Amniotic stem cell (primary cell): ENCODE results near the gene MUSK.
"Not testable (repeated sequence)": the region's sequence is repeated elsewhere in the genome, so short reads cannot be mapped to it uniquely, and the experiment has no call there.

ENCODE experiments used
- DNase-seq: peaks from one replicate; lab custom pipeline; 2025; lab: John Stamatoyannopoulos, UW

The MUSK gene

DNA sequence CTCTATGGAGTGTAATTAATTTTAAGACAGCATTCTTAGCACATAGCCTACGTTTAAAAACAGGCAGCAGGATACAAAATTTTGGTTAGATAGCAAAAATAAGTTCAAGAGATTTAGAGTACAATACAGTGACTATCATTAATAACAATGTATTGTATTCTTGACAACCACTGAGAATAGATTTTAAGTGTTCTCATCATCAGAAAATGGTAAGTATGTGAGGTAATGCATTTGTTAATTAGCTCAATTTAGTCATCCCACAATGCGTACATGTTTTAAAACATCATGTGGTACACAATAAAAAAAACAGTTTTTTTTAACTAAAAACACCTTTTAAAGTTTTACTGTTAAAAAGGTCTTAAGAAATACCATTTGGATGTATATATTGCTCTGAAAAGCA is 94.2 kb downstream of the MUSK start:
- no peak for DNase-seq

DNA sequence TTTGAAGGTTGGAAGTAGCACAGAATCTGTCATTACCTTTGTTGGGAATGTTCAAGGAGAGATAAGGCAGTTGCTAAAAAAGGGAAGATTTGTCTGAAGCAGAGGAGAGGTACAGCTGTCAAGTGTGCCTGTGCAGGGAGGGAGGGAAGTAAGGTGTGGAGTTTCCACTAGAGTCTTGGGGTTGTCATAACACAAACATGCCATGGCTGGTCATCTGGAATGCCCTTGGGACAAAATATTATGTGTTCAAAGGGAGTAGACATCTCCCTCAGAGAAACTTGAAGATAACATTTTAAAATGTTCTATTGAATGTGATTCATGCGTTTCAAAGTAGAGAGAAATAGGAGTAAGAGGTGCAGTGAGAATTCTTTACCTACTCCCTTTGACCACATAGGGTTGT is 95.0 kb downstream of the MUSK start:
- DNase-seq, result no peak

DNA sequence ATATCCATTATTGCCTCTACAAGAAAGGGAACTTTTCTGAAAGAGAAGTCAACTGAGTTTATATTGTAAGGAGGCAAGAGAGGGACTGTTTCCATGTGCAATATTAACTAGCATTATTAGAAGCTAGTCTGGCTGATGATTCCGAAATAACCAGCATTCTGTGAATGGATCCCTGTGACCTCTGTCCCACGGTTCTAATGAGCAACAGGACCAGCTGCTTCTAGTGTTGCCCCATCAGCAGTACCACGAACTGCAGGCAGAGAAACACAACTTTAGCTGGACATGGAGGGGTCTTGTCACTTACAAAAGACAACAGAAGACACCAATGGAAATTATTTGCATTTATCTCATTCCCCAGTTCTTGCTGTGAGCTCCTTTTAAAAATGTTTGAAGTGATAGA is 95.4 kb downstream of the MUSK start:
- DNase-seq, result no peak

DNA sequence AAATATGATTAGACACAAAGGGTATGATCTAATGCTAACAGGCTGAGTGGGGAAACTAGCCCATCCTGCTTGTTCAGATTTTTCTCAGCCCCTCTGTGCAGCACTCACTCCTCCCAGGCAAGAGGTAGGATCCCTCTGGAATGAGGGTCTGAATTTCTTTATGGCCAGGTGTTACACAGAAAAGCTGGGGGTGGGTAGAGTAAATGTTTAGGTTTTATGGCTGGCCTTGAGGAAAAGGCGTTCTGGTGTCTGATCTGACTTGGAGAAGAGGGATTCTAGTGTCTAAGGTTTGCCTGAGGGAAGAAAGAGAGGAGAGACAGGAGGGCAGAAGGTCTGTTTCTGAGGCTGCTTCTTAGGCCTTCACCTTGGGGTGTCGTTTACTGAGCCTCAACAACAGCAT is 97.3 kb downstream of the MUSK start:
- DNase-seq, result no peak

DNA sequence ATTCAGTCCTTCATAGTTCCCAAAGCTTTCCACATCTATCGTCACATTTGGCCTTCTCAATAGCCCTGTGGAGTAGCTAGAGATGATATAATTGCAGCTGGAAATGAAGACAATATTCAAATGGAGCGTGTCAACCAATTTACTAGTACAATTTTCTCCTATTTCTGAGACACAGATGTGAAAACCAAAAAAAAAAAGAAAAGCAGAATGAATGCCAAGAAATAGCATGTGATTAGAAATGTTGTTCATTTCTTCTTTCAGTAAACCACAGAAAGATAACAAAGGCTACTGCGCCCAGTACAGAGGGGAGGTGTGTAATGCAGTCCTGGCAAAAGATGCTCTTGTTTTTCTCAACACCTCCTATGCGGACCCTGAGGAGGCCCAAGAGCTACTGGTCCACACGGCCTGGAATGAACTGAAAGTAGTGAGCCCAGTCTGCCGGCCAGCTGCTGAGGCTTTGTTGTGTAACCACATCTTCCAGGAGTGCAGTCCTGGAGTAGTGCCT is 99.0 kb downstream of the MUSK start:
- no peak for DNase-seq

DNA sequence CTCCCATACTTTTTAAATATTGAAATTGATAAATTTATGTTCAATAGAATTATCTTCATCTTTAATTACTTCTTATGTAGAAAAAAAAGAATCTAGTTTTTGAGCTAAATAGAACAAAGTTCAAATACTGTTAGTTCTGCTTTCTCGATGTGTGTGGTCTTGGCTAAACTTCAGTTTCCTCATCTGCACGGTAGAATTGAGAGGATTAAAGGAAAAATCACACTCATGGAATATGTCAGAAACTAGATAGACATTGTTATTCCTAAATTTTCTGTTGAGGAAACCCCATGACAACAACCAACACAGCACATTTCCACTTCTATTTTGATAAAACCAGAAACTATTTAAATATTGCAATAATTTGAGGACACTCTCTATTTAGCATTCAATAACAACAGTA is 100.3 kb downstream of the MUSK start:
- no peak for DNase-seq

DNA sequence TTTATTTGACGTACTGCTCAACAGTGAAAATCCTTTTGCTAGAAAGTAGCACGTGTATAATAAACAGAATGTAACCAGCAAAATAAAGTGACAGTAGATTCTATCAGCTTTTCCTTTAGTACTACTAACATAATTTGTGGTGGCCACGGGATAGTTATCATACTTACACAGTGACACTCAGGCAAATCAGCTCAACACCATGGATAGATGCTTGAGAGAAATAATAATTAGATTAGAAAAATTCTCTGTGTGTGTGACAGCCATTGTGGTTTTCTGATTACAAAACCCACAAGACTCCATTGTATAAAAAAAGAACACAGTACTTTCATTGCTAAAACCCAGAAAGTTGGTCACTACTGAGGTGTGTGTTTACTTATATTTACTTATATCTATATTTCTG is 101.1 kb downstream of the MUSK start:
- DNase-seq, result no peak

DNA sequence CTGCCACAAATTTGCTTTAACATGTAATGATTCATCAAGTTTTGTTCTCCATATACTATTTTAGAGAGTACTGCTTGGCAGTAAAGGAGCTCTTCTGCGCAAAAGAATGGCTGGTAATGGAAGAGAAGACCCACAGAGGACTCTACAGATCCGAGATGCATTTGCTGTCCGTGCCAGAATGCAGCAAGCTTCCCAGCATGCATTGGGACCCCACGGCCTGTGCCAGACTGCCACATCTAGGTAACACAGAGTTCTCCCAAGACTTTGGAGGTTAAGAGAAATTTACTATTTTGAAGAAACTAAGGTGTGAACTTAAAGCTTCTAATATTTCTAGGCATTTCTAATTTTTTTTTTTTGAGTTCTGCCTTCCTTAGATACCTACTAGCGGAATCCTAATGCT is 107.1 kb downstream of the MUSK start:
- no peak for DNase-seq

DNA sequence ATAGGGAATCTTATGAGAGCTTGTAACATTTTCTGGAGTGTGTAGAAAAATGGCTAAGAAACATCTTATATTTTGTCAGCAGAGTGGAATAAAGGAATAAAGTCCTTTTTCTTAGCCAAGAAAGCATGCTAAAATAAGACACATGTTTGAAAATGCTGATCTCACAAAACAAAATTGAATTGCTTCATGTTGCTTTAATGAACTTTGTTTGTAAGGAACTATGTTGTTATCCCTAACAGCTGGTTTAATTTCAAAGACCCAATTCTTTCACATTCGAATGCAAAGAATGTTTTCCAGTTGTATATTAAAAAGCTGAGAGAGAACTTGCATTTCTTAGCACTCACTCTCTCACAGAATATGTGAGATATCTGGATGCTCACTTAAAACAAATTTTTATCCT is 107.6 kb downstream of the MUSK start:
- no peak for DNase-seq

DNA sequence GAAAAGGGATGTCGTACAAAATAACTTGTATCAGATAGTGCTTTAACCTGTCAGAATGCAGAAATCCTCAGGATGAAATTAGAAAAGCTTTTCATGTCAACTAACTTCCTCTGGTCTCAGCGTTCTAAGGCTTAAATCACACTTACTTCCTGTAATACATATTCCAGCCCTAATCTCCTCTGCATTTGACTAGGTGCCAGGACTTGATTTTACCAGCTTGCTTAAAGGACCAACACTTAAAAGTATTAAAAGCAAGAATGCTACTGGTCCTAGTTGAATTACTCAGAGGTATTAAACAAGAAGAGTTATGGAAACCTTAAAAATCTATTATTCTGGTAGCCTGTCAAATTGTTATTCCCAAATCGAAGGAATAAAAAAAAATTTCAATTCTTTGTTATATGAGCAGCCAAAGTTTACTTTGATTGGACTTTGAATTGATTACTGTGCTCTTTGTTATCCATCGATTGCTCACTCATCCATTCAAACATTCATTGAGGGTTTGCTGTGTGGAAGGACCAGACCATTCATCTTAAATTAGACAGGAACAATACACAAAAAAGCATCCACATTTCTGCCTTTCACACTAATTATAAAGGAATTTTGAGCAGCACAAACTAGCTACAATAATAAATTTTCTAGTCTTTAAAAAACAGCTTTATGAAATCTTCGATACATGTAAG is 108.7 kb downstream of the MUSK start:
- DNase-seq, result no peak

DNA sequence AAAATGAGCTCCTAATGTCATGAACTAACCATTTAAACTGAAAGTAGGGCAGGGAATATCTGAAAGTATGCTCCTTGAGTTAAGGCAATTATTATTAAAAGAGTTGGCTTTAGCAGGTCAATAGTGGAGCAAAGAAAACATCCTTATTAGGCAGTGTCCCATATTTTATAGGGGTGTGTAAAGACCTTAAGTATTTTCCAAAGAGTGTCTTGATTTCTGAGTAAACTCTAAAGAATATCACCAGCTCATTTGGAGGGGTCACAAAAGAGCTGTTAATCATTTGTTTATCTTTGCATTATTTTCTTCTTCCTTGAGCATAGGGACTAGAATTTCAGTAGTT is 109.3 kb downstream of the MUSK start:
- DNase-seq, result no peak

DNA sequence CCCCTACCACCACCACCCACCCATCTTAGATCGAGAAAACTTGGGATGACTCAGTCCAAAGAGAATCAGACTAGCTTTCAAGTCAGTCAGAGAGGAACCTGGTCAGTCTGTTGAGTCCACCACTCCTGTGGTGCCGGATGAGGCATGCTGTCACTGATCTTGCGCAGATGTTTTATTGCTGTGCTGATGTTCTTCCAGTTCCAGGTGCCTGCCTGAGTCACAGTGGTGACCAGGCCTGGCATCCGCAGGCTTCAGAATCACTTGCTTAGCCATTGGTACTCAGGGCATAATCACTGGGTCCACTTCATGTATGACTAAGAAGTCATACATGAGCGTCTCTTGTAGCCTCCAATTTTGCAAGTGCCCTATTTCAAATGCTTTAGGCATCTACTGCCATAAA is 114.1 kb downstream of the MUSK start:
- DNase-seq, result no peak

DNA sequence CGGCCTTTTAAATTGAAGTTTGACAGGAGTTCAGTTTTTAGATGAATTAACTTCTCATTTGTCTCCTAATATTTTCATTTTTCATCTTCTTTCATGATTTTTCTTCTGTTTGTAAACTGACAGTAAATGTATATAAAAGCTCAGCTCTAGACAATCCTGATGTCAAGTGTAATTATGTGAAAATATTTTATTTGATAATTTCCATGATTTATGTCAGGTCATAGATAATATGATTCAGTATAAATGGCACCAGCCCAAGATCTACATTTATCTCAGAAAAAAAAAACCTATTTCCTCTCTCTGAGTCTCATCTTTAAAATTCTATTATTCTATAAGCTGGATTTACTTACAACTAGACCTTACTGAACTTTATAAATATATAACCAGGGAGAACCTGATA is 115.7 kb downstream of the MUSK start:
- DNase-seq, result no peak

DNA sequence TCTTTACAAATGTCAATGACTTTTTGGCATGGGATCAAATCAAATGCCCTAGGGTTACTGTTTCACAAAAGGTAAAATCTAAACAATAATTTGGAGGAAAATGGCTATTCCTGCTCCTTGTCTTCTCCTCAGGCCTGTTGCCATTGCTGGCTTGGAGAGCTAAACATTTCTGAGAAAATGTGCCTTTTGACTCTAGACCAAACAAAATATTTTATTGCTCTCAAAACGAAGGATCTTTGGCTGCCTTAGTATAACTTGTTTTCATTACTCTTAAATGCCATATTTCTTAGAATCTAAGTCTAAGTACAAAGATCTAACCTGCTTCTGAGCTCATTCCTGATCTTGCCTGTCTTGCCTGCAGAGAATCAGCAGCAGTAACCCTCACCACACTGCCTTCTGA is 116.6 kb downstream of the MUSK start:
- no peak for DNase-seq

DNA sequence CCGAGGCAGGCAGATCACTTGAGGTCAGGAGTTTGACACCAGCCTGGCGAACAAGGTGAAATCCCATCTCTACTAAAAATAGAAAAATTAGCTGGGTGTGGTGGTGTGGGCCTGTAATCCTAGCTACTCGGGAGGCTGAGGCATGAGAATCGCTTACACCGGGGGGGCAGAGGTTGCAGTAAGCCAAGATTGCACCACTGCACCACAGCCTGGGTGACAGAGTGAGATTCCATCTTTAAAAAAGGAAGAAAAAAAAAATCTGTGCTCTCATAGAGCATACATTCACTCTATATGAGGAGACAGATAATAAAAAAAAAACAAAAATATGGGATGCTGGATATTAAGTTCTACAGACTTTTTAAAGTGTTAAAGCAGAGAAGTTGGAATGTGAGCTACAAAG is 119.8 kb downstream of the MUSK start:
- DNase-seq, result not testable (repeated sequence)

DNA sequence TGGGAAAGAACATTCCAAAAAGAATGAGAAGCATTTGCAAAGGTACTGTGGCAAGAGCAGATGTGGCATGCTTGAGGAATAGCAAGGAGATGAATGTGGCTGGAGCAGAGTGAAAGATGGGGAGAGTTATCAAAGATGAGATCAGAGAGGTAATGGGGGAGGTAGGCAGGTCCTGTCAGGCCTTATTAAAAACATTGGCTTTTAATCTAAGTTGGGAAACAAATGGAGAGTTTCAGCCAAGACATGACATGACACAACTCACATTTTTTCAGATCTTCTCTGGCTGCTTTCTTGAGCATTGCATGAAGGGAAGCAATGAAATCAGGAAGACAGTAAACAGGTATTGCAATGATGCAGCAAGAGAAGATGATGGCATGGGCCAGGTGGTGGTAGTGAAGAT is 120.3 kb downstream of the MUSK start:
- no peak for DNase-seq

DNA sequence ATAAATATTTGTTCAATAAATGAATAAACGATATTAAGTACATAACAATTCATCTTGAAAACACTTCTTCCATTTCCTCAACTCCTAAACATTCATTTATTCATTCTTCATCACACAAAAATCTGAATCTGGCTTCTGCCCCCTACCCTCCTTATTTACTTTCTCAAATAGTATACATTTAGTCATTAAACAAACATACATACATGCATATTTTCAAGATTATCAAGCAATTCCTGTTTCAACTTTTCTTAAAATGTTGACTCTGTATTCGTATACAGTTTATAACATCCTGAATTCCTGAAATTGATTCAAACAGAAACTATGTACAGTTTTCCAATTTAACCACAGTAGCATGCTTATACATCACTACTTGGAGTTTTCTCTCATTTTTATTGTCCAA is 129.0 kb downstream of the MUSK start:
- peak; percentile 51 for DNase-seq

DNA sequence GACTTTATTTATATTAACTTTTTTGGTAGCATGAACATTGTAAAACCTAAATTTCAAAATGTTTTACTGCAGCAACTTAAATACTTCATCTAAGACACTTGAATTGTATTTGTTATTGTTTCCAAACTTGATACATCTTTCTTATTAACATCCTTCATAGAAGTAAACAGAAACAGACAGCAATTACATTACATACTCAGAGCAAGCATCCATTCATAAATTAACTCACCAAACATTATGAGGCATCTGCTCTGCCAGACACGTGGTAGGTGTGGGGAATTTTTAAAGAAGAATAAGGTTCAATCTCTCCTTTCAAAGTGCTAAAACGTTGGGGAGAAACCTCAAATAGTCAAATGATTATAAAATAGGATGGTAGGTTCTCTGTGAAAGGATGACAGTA is 130.8 kb downstream of the MUSK start:
- DNase-seq, result no peak

DNA sequence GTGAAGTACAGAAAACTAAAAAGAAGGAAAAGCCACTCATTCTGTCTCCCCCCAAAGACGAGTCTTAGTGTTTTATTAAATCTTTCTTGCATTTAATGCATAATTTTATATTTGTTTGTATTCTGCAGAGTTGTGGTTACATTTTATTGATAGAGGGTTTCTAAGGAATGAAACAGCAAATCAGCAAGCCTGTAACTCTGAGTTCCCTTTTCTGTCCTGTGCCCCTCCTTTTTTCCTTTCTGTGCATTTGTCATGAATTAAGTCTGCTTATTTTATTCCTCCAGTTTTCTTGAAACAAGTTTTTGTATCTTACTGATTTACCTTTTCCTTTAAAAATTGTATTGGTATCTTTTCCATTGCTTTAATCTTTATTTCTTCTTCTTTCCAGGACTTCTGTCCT is 132.8 kb downstream of the MUSK start:
- no peak for DNase-seq

DNA sequence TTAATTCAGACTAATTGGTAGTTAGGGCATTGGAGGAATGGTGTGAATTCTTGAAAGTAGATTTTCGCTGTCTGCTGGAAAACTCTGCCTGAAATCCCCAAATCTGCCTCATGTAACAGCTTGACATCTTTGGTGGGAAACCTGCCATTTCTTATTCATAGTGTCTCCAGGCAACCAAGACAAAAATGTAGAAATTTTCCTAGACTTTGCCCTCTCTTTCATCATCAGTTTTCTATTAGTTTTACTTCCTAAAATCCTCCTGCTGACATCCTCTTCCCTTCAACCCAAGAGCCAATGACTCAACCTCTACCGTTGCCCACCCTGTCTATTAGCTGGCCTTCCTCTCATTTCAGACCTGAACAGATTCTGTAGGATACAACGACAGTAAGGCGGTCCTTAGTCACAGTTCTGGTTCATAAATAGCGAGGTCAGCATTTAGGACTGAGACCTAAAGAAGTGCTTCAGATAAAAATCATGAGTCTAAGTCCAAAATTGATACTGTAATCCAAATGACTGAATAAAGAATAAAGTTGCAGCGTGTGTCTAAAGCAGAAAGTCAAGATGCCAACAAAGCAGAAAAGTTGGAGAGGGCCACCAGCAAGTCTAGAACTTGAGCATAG is 133.9 kb downstream of the MUSK start:
- DNase-seq, result peak; percentile 25

DNA sequence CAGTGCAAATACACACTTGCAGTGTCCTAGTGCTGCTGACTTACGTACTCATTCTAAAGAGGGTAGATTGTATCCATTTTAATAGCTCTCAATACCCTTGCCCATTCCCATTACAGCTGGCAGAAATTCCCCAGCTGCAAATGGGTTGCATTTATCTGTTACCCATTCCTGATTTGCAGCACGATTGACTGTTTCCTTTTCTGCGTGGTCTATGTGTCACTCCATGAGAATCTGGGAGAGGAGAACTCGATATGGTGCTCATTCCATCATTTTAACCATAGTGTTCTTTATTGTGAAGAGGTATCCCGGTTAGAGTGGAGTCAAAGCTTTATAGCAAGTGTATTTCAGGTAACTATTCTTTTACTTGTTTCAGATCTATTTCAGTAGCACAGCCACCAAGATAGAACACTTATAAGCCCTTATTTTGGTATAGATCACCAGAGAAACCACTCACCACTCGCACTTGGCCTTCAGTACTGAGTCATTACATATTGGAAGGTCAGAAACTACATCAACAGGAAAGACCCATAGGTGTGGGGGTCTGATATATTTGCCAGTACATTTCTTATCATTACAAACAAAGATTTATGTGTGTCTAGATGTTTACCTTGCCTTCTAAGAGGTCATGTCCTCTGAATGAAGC is 139.5 kb downstream of the MUSK start:
- no peak for DNase-seq

DNA sequence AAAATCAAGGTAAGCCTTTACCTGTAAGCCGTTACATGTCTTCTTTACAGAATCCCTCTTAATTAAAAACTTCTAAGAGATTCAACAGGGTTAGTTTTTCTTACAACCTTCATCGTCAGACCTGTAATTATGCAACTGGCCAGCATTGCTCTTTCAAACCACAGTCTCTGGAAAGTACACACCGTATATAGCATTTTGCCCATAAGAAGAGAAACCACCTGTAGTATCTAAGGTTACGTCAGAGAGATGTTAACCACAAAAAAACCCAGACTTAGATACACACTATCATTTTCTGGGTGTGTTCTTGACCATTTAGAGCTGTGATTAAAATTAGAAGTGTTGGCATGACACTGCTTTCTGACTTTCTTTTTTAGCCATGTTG is 140.0 kb downstream of the MUSK start:
- DNase-seq, result no peak

DNA sequence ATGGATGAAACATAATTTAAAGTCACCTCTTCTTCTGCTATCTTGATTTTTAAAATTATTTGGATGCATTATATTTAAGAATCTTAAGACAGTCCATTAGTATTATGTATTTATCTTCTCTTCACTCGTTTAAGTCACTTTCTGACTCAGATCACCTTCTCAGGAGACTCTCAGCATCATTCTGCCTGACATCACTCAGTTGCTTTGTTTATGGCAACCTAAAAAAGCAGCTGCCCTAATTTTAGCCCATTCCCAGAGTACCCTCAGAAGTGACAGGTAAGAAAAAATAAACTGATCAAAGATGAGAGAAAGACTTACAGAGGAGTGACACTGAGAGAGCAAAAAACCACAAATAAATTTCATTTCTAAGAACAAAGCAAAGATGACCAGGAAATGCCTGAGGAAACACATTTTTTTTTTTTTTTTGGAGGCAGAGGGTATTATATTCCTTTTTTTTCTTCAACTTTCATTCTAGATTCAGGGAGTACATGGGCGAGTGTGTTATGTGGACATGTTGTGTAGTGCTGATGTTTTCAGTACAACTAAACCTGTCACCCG is 140.5 kb downstream of the MUSK start:
- no peak for DNase-seq
